Measurements from ENCODE around the gene MFF.

The MFF gene

GRCh38 chr2:227389661-227390060 is 64.6 kb downstream of the MFF start:
- no peak overlapping the region for H3K4me3 ChIP-seq (ENCODE audit: low read depth, low read length)
- no peak for TF ChIP-seq CTCF (IDR thresholded peaks at IDR 0.05; ENCODE audit: low read depth, low read length)
- in situ Hi-C loops (cut with HindIII; ENCODE audit: low sequenced_read_pairs): no loop called here
- no peak for DNase-seq (ENCODE audit: low read depth, low spot score)

- no peak for DNase-seq (ENCODE audit: low read depth, low spot score)
- in situ Hi-C loops (cut with HindIII; ENCODE audit: low sequenced_read_pairs): no loop called here
- no peak overlapping the region for H3K4me3 ChIP-seq (ENCODE audit: low read depth, low read length)
- TF ChIP-seq CTCF (IDR thresholded peaks at IDR 0.05; ENCODE audit: low read depth, low read length): no peak
These were observed 65.6 kb downstream of the MFF start for GRCh38 chr2:227390468-227391256.

GRCh38 chr2:227394401-227394800 is 69.3 kb downstream of the MFF start:
- H3K4me3 ChIP-seq (ENCODE audit: low read depth, low read length): no peak overlapping the region
- no peak for TF ChIP-seq CTCF (IDR thresholded peaks at IDR 0.05; ENCODE audit: low read depth, low read length)
- DNase-seq (ENCODE audit: low read depth, low spot score): no peak
- in situ Hi-C loops (cut with HindIII; ENCODE audit: low sequenced_read_pairs): no loop called here

GRCh38 chr2:227395556-227395955 is 70.5 kb downstream of the MFF start:
- in situ Hi-C loops (cut with HindIII; ENCODE audit: low sequenced_read_pairs): no loop called here
- no peak for TF ChIP-seq CTCF (IDR thresholded peaks at IDR 0.05; ENCODE audit: low read depth, low read length)
- no peak for DNase-seq (ENCODE audit: low read depth, low spot score)
- no peak overlapping the region for H3K4me3 ChIP-seq (ENCODE audit: low read depth, low read length)

- no peak overlapping the region for H3K4me3 ChIP-seq (ENCODE audit: low read depth, low read length)
- no peak for DNase-seq (ENCODE audit: low read depth, low spot score)
- in situ Hi-C loops (cut with HindIII; ENCODE audit: low sequenced_read_pairs): no loop called here
- TF ChIP-seq CTCF (IDR thresholded peaks at IDR 0.05; ENCODE audit: low read depth, low read length): no peak
These were observed 72.5 kb downstream of the MFF start for GRCh38 chr2:227397562-227397961.

- no peak for TF ChIP-seq CTCF (IDR thresholded peaks at IDR 0.05; ENCODE audit: low read depth, low read length)
These were observed 73.9 kb downstream of the MFF start for GRCh38 chr2:227398684-227399670.

More at GRCh38 chr2:227398684-227399670, 73.9 kb downstream of the MFF start:
- DNase-seq (ENCODE audit: low read depth, low spot score): no peak
- H3K4me3 ChIP-seq (ENCODE audit: low read depth, low read length): no peak overlapping the region
- in situ Hi-C loops (cut with HindIII; ENCODE audit: low sequenced_read_pairs): no loop called here

All from astrocyte of the spinal cord (primary cell).